IMR-90 (cell line): ENCODE measurements around the gene VPS41. TPM values are rescaled to one million over a fixed set of nuclear protein-coding genes. Genes with fewer than 3 reads are reported as not detected.

Experiments used
- ATAC-seq: fragments of 200-7000 bp; cut with Tn5 transposase; 2 replicates; pipeline ENCODE4 v1.9.1; 2020; ENCODE audit warnings: low read depth, mild to moderate bottlenecking, moderate library complexity
- BruUV-seq: library from RNA; stranded (reverse); fragments of 400-500 nt; replicated peaks from 2 replicates; lab custom pipeline; 2021; lab: Mats Ljungman, UMichigan
- CTCF ChIA-PET: fragments of 300-600 bp; formaldehyde crosslinking; extraction: SDS; loops from one replicate; lab custom pipeline; 2021; ENCODE audit warnings: antibody characterized with exemption; lab: Yijun Ruan, JAX
- POLR2A ChIA-PET: fragments of 300-600 bp; sonication (Branson Sonifier 250); formaldehyde crosslinking; loops from one replicate; lab custom pipeline; 2022; ENCODE audit warnings: antibody characterized with exemption; ENCODE audit not compliant: unreplicated experiment; lab: Charles Lee
- DNase-seq: peaks from one replicate; pipeline ENCODE4 v3.0.0; 2013
- H2AFZ ChIP-seq: replicated peaks from 2 replicates; pipeline ENCODE3; 2013; ENCODE audit warnings: low read length, mild to moderate bottlenecking; ENCODE audit not compliant: poor library complexity
- H2AK5ac ChIP-seq: 2 replicates; pipeline ENCODE4 v1.6.1; 2013; ENCODE audit warnings: low read depth, low read length, inconsistent platforms
- H2AK9ac ChIP-seq: replicated peaks from 2 replicates; pipeline ENCODE3; 2013; ENCODE audit warnings: mild to moderate bottlenecking, low read depth, low read length, moderate library complexity; ENCODE audit not compliant: poor library complexity
- H2BK120ac ChIP-seq: 2 replicates; pipeline ENCODE4 v1.6.1; 2013; ENCODE audit warnings: low read depth, low read length, inconsistent platforms
- H2BK15ac ChIP-seq: 3 replicates; pipeline ENCODE4 v1.6.1; 2013; ENCODE audit warnings: low read depth, low read length, inconsistent platforms
- H2BK20ac ChIP-seq: 2 replicates; pipeline ENCODE4 v1.6.1; 2013; ENCODE audit warnings: low read depth, mild to moderate bottlenecking, inconsistent platforms, low read length, moderate library complexity
- H2BK5ac ChIP-seq: 2 replicates; pipeline ENCODE4 v1.6.1; 2013; ENCODE audit warnings: mild to moderate bottlenecking, low read depth, low read length, inconsistent platforms; ENCODE audit not compliant: poor library complexity, severe bottlenecking
- H3K14ac ChIP-seq: replicated peaks from 2 replicates; pipeline ENCODE4 v1.6.1; 2013; ENCODE audit warnings: low read depth, low read length, inconsistent platforms
- H3K18ac ChIP-seq: 2 replicates; pipeline ENCODE4 v1.6.1; 2013; ENCODE audit warnings: low read depth, low read length, control low read depth
- H3K23ac ChIP-seq: 2 replicates; pipeline ENCODE4 v1.6.1; 2013; ENCODE audit warnings: low read depth, low read length, inconsistent platforms
- H3K27ac ChIP-seq: 2 replicates; pipeline ENCODE4 v1.5.1; 2013; ENCODE audit warnings: mild to moderate bottlenecking, control low read depth, low read length; ENCODE audit not compliant: insufficient read depth
- H3K27me3 ChIP-seq: 2 replicates; pipeline ENCODE4 v1.6.1; 2013; ENCODE audit warnings: low read length; ENCODE audit not compliant: control insufficient read depth, insufficient read depth
- H3K36me3 ChIP-seq: 2 replicates; pipeline ENCODE4 v1.6.1; 2013; ENCODE audit warnings: low read length, mixed read lengths; ENCODE audit not compliant: control insufficient read depth, insufficient read depth
- H3K4ac ChIP-seq: 2 replicates; pipeline ENCODE4 v1.6.1; 2013; ENCODE audit warnings: low read depth, low read length, inconsistent platforms
- H3K4me1 ChIP-seq: 2 replicates; pipeline ENCODE4 v1.6.1; 2013; ENCODE audit warnings: low read length, mixed read lengths; ENCODE audit not compliant: control insufficient read depth, insufficient read depth
- H3K4me2 ChIP-seq: 2 replicates; pipeline ENCODE4 v1.6.1; 2013; ENCODE audit warnings: low read depth, mild to moderate bottlenecking, control low read depth, low read length, moderate library complexity
- H3K4me3 ChIP-seq: 2 replicates; pipeline ENCODE4 v1.5.1; 2013; ENCODE audit warnings: low read depth, mild to moderate bottlenecking, control low read depth, low read length, moderate library complexity; ENCODE audit not compliant: insufficient read depth
- H3K56ac ChIP-seq: 2 replicates; pipeline ENCODE4 v1.6.1; 2013; ENCODE audit warnings: low read length, inconsistent platforms; ENCODE audit not compliant: insufficient read depth; ENCODE audit errors: extremely low read depth
- H3K79me1 ChIP-seq, 2 experiments: 2 replicates each; pipeline ENCODE4 v1.6.1; 2013; ENCODE audit warnings: low read length in 2 of 2, inconsistent platforms in 1 of 2, low read depth in 1 of 2
- H3K9ac ChIP-seq: 2 replicates; pipeline ENCODE4 v1.6.1; 2013; ENCODE audit warnings: low read depth, low read length, control low read depth
- H3K9me1 ChIP-seq: 2 replicates; pipeline ENCODE4 v1.6.1; 2013; ENCODE audit warnings: low read length, inconsistent platforms; ENCODE audit not compliant: insufficient read depth
- H3K9me3 ChIP-seq: 2 replicates; pipeline ENCODE4 v1.6.1; 2013; ENCODE audit warnings: low read length; ENCODE audit not compliant: control insufficient read depth, insufficient read depth
- H4K20me1 ChIP-seq: 2 replicates; pipeline ENCODE4 v1.6.1; 2013; ENCODE audit warnings: low read length, inconsistent platforms; ENCODE audit not compliant: insufficient read depth
- H4K5ac ChIP-seq: 2 replicates; pipeline ENCODE4 v1.6.1; 2013; ENCODE audit warnings: mild to moderate bottlenecking, low read depth, low read length, control low read depth
- H4K8ac ChIP-seq, 2 experiments: 2 replicates each; pipeline ENCODE4 v1.6.1; 2013; ENCODE audit warnings: low read depth in 2 of 2, low read length in 2 of 2, control low read depth in 1 of 2, inconsistent platforms in 1 of 2
- H4K91ac ChIP-seq: 2 replicates; pipeline ENCODE4 v1.6.1; 2013; ENCODE audit warnings: low read depth, low read length, inconsistent platforms; ENCODE audit not compliant: insufficient read depth
- CEBPB ChIP-seq: IDR thresholded peaks from 2 replicates; pipeline ENCODE4 v1.6.1; 2012; ENCODE audit warnings: low read depth, low read length, improper control_type of control experiment
- CHD1 ChIP-seq: IDR thresholded peaks from 2 replicates; pipeline ENCODE4 v1.6.1; 2012; ENCODE audit warnings: low read depth, low read length, improper control_type of control experiment
- FOS ChIP-seq: fragments of 150-350 bp; IDR thresholded peaks from 2 replicates; pipeline ENCODE4 v1.6.1; 2016; ENCODE audit warnings: low read depth, low read length
- MAFK ChIP-seq: IDR thresholded peaks from 2 replicates; pipeline ENCODE4 v1.6.1; 2012; ENCODE audit warnings: low read depth, low read length, improper control_type of control experiment
- MAZ ChIP-seq: IDR thresholded peaks from 2 replicates; pipeline ENCODE4 v1.6.1; 2012; ENCODE audit warnings: low read depth, mild to moderate bottlenecking, low read length, improper control_type of control experiment, moderate library complexity, borderline replicate concordance
- MXI1 ChIP-seq: IDR thresholded peaks from 2 replicates; pipeline ENCODE4 v1.6.1; 2012; ENCODE audit warnings: low read depth, mild to moderate bottlenecking, low read length, moderate library complexity, borderline replicate concordance
- NFE2L2 ChIP-seq: fragments of 150-350 bp; IDR thresholded peaks from 2 replicates; pipeline ENCODE4 v1.6.1; 2016; ENCODE audit warnings: low read depth, mild to moderate bottlenecking, low read length
- POLR2A ChIP-seq: IDR thresholded peaks from 2 replicates; pipeline ENCODE4 v1.6.1; 2012; ENCODE audit warnings: mild to moderate bottlenecking, low read depth, low read length
- RAD21 ChIP-seq: IDR thresholded peaks from 2 replicates; pipeline ENCODE4 v1.6.1; 2012; ENCODE audit warnings: low read length, improper control_type of control experiment
- RFX5 ChIP-seq: IDR thresholded peaks from 2 replicates; pipeline ENCODE4 v1.8.0; 2012; ENCODE audit warnings: low read depth, mild to moderate bottlenecking, low read length, moderate library complexity
- SMC3 ChIP-seq: fragments of 150-350 bp; IDR thresholded peaks from 2 replicates; pipeline ENCODE4 v1.6.1; 2016; ENCODE audit warnings: low read depth, mild to moderate bottlenecking, antibody characterized with exemption, low read length, moderate library complexity
- WGBS, 2 experiments: methylation state at CpG; one replicate each; pipeline versions ENCODE4 v1.1.5 to v1.1.7; 2013; ENCODE audit warnings: missing lambda C conversion rate in 2 of 2; ENCODE audit not compliant: insufficient read length in 1 of 2; ENCODE audit errors: extremely low coverage in 2 of 2; 5-methylcytosine and 5-hydroxymethylcytosine counted together
- dilution Hi-C: fragments of 300-500 bp; cut with HindIII; formaldehyde crosslinking; loops from one replicate; pipeline ENCODE4 v1.14.3; 2018; ENCODE audit warnings: low sequenced_read_pairs; ENCODE audit not compliant: unreplicated experiment
- in situ Hi-C: fragments of 300-500 bp; cut with MboI; formaldehyde crosslinking; loops from 3 replicates; pipeline ENCODE4 v1.14.3; 2019; ENCODE audit warnings: low sequenced_read_pairs, inconsistent platforms, mixed read lengths
- intact Hi-C: fragments of 100-400 bp; cut with micrococcal nuclease; formaldehyde crosslinking; loops from 2 replicates; pipeline ENCODE4 v1.10.0; 2022
- polyA plus RNA-seq, 3 experiments: library from polyadenylated mRNA; depleted of rRNA; stranded (reverse); fragments of >200 nt; gene quantifications; 2 replicates each; pipeline ENCODE4 v1.2.3, GENCODE V29; 2012; ENCODE audit warnings: low replicate concordance in 1 of 3
- total RNA-seq: library from RNA; depleted of rRNA; stranded (reverse); fragments of >200 nt; gene quantifications from 2 replicates; pipeline ENCODE4 v1.2.3, GENCODE V29; 2012
- TF ChIP-seq, protein P1 (sequence below): fragments of 150-350 bp; IDR thresholded peaks from 2 replicates; pipeline ENCODE4 v1.6.1; 2017; ENCODE audit warnings: mild to moderate bottlenecking, antibody characterized with exemption, low read length, low read depth
- TF ChIP-seq, protein P2 (sequence below): fragments of 150-350 bp; IDR thresholded peaks from 2 replicates; pipeline ENCODE4 v1.6.1; 2016; ENCODE audit warnings: low read depth, mild to moderate bottlenecking, low read length, moderate library complexity, borderline replicate concordance
- TF ChIP-seq, protein P3 (sequence below): conservative IDR thresholded peaks from 2 replicates; pipeline ENCODE4 v1.5.1; 2012; ENCODE audit warnings: mild to moderate bottlenecking, low read depth, low read length, improper control_type of control experiment

Gene VPS41
- total and polyA plus RNA-seq, 2 of the 4 experiments (the other 2 are of a cell fraction) = 16.0 to 28.0 TPM

DNA sequence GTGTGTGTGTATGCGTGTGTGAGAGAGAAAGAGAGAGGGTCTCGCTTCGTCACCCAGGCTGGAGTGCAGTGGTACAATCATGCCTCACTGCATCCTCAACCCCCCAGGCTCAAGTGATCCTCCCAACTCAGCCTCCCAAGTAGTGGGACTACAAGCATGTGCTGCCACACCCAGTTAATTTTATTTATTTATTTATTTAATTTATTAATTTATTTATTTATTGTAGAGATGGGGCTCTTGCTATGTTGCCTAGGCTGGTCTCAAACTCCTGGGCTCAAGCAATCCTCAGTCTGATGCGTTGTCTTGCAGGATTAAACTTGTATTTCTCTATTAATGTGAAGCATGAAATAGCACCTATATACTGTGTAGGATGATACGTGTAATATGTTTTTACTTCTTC is 46.9 kb upstream of the VPS41 start:
- ATAC-seq (no peak), DNase-seq (no peak)
- H2AK9ac ChIP-seq = no peak overlapping the region
- H3K27me3 ChIP-seq = no peaks in the 10 kb centered on the region
- intact Hi-C loops = no loop called here
- H3K79me1 ChIP-seq = no peaks in the 10 kb centered on the region
- WGBS, 2 experiments = no CpG with 5 or more reads among the region's 5 CpGs
- H3K27ac ChIP-seq = no peak overlapping the region
- ChIA-PET POLR2A (no interaction called here), CTCF (no interaction called here)
- no peaks in the 10 kb centered on the region for H3K9me3 ChIP-seq
- H2BK5ac ChIP-seq = no peak overlapping the region
- no TSS peak for BruUV-seq
- no peak overlapping the region for H4K8ac ChIP-seq
- H3K56ac ChIP-seq = no peak overlapping the region
- no peak overlapping the region for H4K5ac ChIP-seq
- no peaks in the 10 kb centered on the region for H3K36me3 ChIP-seq
- H2BK120ac ChIP-seq = no peak overlapping the region
- no peak overlapping the region for H3K14ac ChIP-seq
- dilution Hi-C loops = no loop called here
- H3K23ac ChIP-seq = no peak overlapping the region
- no peak overlapping the region for H3K4me2 ChIP-seq
- no peak overlapping the region for H3K18ac ChIP-seq
- no peaks in the 10 kb centered on the region for H4K20me1 ChIP-seq
- no peak overlapping the region for H3K9ac ChIP-seq
- H3K4ac ChIP-seq = no peak overlapping the region
- H2BK15ac ChIP-seq = no peak overlapping the region
- no peak overlapping the region for H4K91ac ChIP-seq
- in situ Hi-C loops = no loop called here
- H2AK5ac ChIP-seq = no peak overlapping the region
- H2BK20ac ChIP-seq = no peak overlapping the region
- TF ChIP-seq SMC3 (no peak), POLR2A (no peak), CHD1 (no peak), NFE2L2 (no peak), RFX5 (no peak), FOS (no peak), MAFK (no peak), CEBPB (no peak), RAD21 (no peak), MXI1 (no peak), MAZ (no peak)
- TF ChIP-seq, protein P1, sequence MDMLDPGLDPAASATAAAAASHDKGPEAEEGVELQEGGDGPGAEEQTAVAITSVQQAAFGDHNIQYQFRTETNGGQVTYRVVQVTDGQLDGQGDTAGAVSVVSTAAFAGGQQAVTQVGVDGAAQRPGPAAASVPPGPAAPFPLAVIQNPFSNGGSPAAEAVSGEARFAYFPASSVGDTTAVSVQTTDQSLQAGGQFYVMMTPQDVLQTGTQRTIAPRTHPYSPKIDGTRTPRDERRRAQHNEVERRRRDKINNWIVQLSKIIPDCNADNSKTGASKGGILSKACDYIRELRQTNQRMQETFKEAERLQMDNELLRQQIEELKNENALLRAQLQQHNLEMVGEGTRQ = no peak
- TF ChIP-seq, protein P2, sequence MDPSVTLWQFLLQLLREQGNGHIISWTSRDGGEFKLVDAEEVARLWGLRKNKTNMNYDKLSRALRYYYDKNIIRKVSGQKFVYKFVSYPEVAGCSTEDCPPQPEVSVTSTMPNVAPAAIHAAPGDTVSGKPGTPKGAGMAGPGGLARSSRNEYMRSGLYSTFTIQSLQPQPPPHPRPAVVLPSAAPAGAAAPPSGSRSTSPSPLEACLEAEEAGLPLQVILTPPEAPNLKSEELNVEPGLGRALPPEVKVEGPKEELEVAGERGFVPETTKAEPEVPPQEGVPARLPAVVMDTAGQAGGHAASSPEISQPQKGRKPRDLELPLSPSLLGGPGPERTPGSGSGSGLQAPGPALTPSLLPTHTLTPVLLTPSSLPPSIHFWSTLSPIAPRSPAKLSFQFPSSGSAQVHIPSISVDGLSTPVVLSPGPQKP = no peak
- TF ChIP-seq, protein P3, sequence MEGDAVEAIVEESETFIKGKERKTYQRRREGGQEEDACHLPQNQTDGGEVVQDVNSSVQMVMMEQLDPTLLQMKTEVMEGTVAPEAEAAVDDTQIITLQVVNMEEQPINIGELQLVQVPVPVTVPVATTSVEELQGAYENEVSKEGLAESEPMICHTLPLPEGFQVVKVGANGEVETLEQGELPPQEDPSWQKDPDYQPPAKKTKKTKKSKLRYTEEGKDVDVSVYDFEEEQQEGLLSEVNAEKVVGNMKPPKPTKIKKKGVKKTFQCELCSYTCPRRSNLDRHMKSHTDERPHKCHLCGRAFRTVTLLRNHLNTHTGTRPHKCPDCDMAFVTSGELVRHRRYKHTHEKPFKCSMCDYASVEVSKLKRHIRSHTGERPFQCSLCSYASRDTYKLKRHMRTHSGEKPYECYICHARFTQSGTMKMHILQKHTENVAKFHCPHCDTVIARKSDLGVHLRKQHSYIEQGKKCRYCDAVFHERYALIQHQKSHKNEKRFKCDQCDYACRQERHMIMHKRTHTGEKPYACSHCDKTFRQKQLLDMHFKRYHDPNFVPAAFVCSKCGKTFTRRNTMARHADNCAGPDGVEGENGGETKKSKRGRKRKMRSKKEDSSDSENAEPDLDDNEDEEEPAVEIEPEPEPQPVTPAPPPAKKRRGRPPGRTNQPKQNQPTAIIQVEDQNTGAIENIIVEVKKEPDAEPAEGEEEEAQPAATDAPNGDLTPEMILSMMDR = no peak
- no peak overlapping the region for H2AFZ ChIP-seq
- no peaks in the 10 kb centered on the region for H3K4me1 ChIP-seq
- H3K9me1 ChIP-seq = no peaks in the 10 kb centered on the region
- H3K4me3 ChIP-seq = no peak overlapping the region
